ENCODE results near the gene ALPG.
"Not testable (repeated sequence)": the region's sequence is repeated elsewhere in the genome, so short reads cannot be mapped to it uniquely, and the experiment has no call there.

The ALPG gene

GRCh38 chr2:232377319-232377718, 29.3 kb upstream of the ALPG start:
- no peak for DNase-seq

GRCh38 chr2:232377841-232378734, 28.6 kb upstream of the ALPG start:
- DNase-seq = no peak

- not testable (repeated sequence) for DNase-seq
Measured at GRCh38 chr2:232378735-232379151, 27.9 kb upstream of the ALPG start, which contains the start of gene ALPP. Gene ALPP, plus strand, starts transcription at chr2:232378751. Its CDS starts 52 bp downstream, at chr2:232378803.

GRCh38 chr2:232379610-232380590, 26.7 kb upstream of the ALPG start:
- DNase-seq = not testable (repeated sequence)

GRCh38 chr2:232381204-232382031, 25.2 kb upstream of the ALPG start:
- DNase-seq = not testable (repeated sequence)

GRCh38 chr2:232382331-232383225, 24.1 kb upstream of the ALPG start:
- no peak for DNase-seq

- DNase-seq = no peak
Measured at GRCh38 chr2:232384466-232384865, 22.2 kb upstream of the ALPG start.

- DNase-seq = not testable (repeated sequence)
Measured at GRCh38 chr2:232385058-232385457, 21.6 kb upstream of the ALPG start.

- DNase-seq = no peak
Measured at GRCh38 chr2:232385660-232386489, 20.8 kb upstream of the ALPG start.

GRCh38 chr2:232386490-232386739, 20.2 kb upstream of the ALPG start:
- DNase-seq = no peak

GRCh38 chr2:232386740-232387450, 19.7 kb upstream of the ALPG start:
- no peak for DNase-seq

GRCh38 chr2:232387451-232388171, 19.0 kb upstream of the ALPG start:
- DNase-seq = no peak

GRCh38 chr2:232388324-232388891, 18.2 kb upstream of the ALPG start:
- DNase-seq = no peak

- no peak for DNase-seq
Measured at GRCh38 chr2:232389327-232389726, 17.3 kb upstream of the ALPG start.

- DNase-seq = no peak
Measured at GRCh38 chr2:232390661-232391060, 16.0 kb upstream of the ALPG start.

- no peak for DNase-seq
Measured at GRCh38 chr2:232393556-232393955, 13.1 kb upstream of the ALPG start.

- DNase-seq = not testable (repeated sequence)
Measured at GRCh38 chr2:232394431-232394830, 12.2 kb upstream of the ALPG start.

GRCh38 chr2:232395586-232395985, 11.1 kb upstream of the ALPG start:
- no peak for DNase-seq

- DNase-seq = no peak
Measured at GRCh38 chr2:232396683-232397082, 10.0 kb upstream of the ALPG start.

Measured in activated CD4-positive, CD25-positive, alpha-beta regulatory T cell (primary cell).